NT2/D1 (cell line): Measurements from ENCODE around the gene CDRT15.
"Not testable (repeated sequence)": the region's sequence is repeated elsewhere in the genome, so short reads cannot be mapped to it uniquely, and the experiment has no call there.

Experiments used
- YY1 ChIP-seq: IDR thresholded peaks from 2 replicates; pipeline ENCODE4 v1.6.1; 2011; ENCODE audit not compliant: insufficient read length, insufficient read depth
- ZNF274 ChIP-seq: IDR thresholded peaks from 2 replicates; pipeline ENCODE4 v1.6.1; 2011; ENCODE audit warnings: mild to moderate bottlenecking, low read depth, low read length

DNA sequence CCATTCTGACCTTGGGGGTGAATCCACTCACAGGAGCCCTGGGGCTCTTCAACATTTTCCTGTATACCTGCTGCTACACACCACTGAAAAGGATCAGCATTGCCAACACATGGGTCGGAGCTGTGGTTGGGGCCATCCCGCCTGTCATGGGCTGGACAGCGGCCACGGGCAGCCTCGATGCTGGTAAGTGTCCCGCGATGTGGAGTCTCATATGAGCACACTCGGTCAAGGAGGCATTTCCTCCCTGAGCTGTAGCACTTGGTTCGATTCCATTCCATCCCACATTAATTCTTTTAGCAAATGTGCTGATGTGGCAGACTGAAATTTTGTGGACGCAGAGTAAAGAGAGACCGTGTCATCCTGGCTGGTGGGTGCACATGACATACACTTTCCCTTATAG lies 44.6 kb downstream of the CDRT15 start:
- not testable (repeated sequence) for TF ChIP-seq YY1, ZNF274
